NCI-H2227 treated with DMSO at 0.1 percent for 48 hours (cell line): ENCODE data around the gene TMIGD1.

Source experiments
- DNase-seq: peaks from one replicate; lab custom pipeline; 2025; lab: John Stamatoyannopoulos, UW

Gene TMIGD1

DNA sequence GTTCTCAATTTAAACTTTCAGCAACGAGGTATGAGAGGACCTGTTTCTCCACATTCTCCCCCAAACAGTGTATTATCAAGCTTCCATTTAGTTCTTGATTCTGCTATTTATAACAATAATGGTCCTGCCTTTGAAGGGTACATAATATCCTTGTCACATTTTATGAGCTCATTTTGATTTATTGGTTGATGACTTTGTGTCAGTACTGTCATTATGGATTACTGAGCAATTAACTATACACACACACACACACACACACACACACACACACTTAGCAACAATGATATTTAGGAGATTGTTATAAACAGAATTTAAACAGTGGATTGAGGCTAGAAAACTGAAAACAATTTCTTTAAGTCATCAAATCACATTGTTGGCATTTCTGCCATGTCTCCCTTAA lies 7.0 kb downstream of the TMIGD1 start:
- peak; percentile 24 for DNase-seq

DNA sequence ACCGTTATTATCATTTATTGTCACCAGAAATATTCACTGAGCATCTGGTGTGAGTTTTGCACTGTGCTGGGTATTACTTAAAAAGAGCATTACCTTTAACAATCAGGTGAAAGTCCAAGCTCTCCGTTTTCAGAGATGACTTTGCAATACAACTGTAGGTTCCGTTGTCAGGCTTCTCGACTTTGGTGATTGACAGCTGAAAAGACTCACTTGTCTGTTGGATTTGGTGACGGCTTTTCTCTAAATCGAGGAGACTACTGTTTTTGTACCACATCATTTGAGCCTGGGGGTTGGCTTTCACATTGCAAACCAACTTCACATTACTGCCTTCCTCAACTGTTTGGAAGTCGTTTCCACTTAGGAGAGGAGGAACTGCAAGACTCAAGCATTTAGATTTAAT lies 9.1 kb downstream of the TMIGD1 start:
- DNase-seq, result no peak

DNA sequence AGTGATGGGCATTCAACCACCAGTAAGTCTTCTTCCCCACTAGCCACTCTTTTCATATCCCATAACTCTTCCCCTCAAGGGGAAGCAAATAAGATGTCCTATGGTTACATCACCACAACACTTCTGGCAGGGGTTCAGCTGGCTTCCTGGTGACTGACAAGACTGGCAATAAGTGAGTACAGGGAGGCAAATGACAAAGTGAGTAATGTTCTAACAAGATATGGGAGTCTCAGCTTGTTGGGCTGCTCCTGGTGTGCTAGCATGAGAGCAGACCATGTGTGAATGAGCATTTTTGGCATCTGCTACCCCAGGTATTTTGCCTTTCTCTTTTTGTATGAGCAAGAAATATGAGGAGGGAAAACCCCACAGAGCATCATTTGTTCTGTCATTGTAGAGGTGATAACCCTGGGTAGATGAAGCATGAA lies 9.9 kb downstream of the TMIGD1 start:
- no peak for DNase-seq

DNA sequence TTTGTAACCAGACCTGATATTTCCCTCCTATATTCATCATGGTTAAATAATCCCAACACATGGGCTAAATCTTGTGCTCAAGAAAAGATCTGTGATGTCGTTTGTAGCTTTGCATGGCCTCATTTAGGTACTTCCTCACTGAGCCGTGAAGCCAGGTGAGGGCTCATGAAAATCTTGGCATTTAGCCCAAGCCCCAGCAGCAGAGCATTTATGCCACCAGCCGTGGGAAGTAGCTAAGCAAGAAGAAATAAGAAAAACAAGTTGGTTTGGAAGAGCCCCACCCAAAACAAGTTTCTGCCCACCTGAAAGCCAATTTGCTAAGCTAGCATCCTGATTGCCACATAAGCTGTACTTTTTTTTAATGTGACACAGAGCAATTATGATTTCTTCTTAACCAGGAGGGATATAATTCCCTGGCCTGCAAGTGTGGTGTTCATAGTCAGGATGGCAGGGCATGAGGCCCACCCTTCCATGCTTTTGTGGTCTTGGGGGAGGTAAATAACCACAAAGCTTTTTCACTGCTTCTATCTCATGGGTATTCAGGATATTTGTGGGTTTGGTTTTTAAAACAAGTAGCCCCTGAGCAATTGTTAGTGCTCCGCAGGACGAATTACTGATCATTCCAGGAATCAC lies 10.5 kb downstream of the TMIGD1 start:
- DNase-seq, result no peak

DNA sequence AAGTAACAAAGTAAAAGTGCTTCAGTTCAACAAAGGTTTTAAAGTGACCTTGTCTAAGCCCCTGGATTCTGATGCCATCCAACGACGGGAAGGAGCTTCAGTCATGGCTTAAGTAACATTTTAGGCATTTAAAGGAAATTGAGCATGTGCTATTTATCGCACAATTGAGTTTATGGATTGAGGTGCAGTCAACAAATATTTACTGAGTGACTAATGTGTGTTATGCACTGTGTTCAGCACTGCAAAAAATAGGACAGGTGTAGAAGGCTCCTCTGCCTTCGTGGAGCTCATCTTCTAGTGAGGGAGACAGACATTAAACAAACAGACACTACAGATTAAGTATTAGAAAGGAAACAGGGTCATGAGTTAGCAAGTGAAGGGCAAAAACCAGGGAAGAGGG lies 12.5 kb downstream of the TMIGD1 start:
- DNase-seq, result no peak

DNA sequence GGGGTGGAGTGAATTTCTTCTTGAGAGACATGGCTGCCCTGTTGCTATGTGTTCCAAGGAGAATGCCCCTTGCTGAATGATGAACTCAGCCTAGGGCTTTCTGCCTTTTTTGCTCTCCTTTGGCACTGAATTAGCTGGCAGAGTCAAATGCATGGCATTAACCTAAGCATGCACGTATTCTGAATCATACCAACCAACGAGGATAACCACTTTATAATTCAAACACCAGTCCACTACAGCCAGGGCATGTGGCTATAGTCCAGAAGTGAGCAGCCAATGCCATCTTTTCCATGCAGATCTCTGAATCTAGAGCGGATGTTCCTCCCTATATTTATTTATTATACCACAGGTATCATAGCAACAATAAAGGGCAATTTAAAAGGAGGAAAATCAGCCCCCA lies 15.7 kb downstream of the TMIGD1 start:
- DNase-seq, result no peak

DNA sequence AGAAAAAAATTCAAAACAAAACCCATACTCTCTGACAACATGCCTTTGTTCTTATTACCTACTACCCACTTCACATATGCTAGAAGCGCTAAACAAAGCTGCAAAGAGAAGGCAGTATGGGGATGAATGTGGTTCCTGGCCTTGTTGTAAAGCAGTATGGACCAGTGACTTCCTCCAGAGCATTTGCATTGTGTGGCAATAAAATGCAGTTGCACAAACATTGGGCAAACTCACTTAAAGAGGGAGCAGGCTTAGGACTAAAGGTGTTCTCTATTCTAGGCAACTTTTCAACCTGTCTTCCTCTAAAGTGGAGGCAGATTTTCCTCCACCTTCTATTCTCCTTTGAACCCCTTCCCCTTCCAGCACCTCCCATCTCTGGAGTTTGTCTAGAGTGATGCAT lies 17.1 kb downstream of the TMIGD1 start:
- no peak for DNase-seq

DNA sequence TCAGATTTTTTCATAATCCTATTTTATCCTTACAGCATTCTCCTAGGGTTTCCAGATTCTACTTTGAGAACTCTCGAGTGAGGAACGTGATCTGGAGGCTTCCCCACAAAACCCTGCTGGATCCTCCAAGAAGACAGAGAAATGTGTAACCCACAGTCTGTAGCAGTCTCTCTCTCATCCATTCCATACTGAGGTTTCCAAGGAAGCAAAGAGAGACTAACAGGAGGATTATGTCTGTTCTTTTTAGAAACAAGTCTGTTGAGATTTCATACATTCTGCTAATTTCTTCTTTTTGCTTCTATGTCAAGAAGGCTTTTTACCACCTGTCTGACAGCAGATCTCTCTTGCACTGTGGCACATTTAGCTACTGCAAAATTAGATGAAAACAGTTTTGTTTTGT lies 18.8 kb downstream of the TMIGD1 start:
- DNase-seq, result no peak

DNA sequence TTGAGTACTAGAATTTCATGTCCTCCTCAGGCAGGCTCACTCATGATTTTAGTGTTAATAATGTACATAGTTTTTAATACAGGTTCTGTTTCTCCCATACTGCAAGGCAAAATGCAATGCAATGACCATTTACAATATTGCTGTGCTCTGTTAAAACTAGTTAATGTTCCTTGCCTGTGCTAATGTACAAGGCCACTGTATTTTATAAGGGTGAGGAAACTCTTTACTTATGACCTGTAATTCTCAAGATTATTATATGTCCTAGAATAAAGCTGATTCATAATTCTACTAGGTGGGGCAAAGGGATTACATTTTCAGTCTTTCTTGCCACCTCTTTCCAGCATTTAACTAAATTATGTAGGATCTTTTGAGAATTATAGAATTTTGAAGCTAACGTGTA lies 19.4 kb downstream of the TMIGD1 start:
- no peak for DNase-seq

DNA sequence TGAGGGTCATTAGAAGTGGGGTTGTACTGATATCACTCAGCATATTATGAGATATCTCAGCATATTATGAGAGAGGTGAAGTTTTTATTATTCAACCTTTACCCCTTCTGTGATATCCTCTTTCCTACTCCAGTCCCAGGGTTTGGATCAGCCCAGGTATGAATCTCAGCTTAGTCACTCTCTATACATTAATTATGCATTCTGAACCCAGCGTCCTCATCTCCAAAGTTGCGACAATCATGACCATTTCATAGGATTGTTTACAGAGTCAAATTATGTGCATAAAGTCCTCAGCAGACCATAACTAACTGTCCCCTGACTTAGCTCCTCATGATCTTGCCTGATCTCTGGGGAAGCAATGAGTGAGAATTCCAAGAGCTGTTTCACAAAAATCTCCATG lies 21.6 kb downstream of the TMIGD1 start:
- DNase-seq, result no peak

DNA sequence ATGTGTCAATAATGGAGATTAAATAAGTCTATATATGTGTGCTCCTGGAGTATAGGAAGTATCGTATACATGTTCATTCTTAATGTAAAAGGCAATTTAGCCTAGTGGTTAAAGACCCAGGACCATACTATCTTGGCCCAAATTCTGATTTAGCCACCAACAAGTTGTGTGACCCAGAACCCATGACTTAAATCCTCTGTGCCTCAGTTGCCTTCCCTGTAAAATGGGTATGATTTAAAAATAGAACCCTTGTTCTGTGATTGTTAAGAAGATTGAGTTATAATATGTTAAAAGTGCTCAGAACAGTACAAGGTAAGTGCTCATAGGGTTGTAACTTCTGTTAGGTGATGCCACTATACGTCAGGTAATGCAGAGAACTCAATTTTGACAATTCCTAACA lies 23.3 kb downstream of the TMIGD1 start:
- no peak for DNase-seq

DNA sequence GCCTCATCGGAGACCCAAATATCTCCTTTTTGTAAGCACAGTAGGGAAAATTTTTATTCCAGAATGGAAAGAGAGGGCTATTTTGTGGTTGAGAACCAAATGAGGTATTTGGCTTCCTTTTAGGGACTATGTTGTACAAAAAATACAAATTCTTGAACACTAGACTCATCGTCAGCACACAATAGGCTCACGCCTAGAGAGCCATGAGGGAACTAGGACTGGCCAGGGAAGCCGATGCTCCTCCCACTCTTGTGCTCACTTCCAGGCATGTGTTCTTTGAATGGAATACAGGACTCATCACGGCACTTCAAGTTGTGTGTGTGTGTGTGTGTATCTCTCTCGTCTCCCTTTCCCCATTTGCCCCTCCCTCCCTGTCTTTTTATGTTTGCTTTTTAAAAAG lies 24.3 kb downstream of the TMIGD1 start:
- no peak for DNase-seq

DNA sequence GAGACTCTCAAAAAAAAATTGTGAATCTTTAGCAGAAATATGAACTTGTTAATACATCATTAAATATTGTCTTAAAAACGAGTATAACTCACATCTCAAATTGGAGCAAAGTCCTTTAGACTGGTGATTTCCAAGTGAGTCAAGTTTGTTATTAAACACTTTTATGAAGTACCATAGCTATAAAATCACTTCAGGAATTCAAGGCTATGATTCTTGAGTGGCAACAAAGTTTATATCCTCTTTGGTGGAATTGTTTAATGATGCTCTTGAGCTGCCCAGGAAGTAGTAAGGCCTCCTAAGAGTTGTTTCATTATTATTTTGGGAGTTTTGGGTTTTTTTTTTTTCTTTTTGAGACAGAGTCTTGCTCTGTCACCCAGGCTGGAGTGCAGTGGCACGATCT lies 25.5 kb downstream of the TMIGD1 start:
- DNase-seq, result no peak

DNA sequence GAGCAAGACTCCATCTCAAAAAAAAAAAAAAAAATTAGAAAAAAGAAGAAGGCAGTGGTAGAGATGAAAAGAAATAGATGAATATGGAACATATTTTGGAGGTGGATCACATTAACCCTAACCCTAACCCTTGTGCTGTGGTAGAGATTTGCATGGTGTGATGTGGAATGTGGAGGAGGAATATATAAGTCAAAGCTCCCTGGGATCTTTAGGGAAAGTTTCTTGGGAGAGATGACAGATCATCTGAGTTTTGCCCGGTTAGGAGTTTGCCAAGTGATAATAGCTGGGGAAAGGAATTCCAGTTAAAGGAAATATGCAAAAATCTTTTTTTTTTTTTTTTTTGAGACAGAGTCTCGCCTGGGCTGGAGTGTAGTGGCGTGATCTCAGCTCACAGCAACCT lies 29.1 kb downstream of the TMIGD1 start:
- no peak for DNase-seq

DNA sequence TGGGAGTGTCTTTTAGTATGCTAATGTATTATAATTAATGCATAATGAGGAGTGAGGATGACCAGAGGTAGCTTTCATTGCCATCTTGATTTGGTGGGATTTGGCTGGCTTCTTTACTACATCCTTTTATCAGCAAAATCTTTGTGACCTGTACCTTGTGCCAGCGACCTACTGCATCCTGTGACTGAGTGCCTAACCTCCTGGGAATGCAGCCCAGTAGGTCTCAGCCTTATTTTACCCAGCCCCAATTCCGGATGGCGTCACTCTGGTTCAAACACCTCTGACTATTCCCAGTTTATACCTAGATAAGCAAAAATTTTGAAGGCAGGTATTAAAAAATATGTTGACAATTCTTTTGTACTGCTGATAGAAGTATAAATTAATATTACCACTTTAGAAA lies 31.6 kb downstream of the TMIGD1 start:
- no peak for DNase-seq

DNA sequence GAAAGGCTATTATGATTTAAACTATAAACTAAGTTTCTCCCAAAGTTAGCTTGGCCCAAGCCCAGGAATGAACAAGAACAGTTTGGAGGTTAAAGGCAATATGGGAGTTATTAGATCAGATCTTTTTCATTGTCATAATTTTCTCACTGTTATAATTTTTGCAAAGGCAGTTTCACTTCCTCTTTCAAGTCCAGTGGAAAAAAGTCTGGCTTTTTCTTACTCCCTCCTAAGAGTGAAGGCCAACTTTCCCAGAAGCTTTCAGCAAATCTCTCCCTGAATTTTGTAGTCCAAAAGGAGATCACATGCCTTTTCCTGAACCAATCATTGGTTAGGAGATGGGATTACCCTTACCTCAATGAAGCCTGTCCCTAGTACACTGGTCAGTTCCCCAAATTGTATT lies 33.0 kb downstream of the TMIGD1 start:
- DNase-seq, result no peak

DNA sequence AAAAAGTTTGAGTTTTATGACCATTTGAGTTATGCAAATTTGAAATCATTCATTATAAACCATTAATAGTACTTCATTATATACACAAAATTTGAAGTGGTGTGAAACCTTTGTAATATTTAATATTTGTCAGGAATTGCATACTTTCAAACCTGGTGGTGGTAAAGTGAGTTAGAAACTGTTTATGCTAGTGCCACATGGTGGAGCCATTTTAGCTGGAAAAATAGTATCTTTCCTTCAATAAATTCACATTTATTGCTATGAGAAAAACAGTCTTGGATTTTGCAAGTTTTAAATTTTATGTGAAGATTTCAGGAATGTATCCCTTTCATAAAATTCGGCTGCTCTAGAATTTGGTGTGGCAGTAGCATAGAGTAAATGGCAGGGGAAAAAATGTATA lies 34.9 kb downstream of the TMIGD1 start:
- DNase-seq, result no peak

DNA sequence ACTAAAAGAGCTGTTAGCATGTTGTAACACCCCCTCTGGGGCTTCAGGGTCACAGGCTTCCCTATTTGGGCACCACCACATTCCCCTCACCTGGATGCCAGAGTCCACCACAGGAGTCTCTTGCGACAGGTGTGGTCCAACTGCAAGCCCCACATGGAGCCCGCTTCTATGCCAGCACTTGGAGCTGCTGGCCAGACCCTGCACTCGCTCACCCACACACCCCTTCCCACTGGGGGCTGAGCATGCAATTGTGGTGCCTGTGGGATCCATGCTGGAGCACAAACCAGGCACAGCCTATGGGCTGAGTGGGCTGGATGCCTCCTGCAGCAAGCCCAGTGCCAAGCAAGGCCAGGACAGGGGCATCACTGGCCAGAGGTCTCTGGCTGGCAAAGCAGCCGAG lies 36.1 kb downstream of the TMIGD1 start:
- no peak for DNase-seq

DNA sequence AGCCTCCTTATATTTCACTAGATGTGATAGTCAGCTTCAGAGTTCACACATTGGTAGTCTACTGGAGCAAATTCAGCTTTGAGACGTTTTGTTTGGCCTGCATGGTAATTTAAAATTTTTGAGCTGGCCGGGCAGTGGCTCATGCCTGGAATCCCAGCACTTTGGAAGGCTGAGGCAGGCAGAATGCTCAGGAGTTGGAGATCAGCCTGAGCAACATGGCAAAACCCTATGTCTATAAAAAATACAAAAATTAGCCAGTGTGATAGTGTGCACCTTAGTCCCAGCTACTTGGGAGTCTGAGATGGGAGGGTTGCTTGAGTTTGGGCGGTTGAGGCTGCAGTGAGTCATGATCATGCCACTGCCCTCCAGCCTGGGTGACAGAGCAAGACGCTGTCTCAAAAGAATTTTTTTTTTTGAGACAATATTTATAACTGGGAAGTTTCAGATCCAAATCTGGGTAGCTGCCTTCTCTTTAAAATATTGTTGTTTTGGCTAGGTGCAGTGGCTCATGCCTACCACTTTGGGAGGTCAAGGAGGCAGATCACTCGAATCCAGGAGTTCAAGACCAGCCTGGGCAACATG lies 37.3 kb downstream of the TMIGD1 start:
- DNase-seq, result no peak

DNA sequence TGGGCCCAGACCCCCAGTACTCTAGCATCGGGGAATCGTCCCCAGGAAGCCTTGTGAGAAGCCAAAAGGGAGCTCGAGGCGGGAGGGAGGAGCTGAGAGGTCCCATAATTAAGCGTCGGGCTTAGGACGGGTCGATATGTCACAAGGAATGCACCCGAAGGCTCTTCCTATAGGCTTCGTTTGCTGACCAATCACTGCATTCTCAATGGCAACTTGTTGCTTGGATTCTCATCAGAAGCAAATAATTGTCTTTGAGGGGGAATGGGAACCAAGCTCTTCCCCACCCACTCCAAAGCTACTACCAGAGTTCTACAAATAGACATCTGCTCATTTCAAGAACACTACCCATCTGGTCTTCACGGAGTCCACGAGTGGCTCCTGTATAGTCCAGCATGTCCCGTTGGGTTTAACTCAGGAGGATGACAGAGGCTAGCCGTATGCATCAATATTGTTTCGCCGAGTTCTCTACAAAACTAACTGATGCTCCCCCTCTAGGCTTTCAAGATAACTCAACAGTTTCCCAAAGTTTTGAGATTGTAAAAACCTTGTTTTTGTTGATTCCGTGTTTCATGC lies 41.5 kb downstream of the TMIGD1 start:
- no peak for DNase-seq

DNA sequence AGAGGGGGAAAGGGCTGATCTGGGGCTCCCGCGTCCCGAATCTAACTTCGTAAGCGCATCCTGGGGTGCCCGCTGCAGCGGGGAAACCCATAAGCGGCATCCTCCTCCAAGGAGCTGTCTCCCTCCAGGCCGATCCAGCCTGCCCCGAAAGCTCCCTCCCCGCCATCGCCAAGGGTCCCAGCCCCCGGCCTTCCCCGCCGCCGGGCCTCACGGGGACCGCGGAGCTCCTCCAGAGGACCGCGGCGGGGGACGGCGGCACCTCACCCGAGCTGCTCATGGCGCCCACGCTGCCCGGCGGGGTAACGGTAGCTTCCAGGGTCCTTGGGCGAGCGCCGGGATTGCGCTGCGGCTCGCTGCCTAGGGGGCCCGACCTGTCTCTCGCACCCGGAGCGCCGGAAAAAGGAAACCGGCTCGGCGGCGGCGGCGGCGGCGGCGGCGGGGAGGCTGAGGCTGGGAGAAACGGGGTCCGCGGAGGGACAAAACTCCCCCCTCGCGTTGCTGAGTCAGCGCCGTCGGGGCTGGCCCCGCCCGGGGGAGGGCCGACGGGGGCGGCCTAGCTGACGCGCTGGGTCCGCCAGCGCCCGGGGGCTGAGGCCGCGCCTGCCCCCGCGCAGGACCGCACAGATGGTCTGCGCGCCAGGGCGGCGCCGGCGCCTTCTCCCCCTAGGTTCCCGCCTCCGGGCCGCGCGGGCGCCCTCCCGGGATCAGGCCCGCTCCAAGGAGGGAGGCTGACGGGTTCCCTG lies 42.1 kb downstream of the TMIGD1 start, which contains the start of gene BLMH:
Gene BLMH, minus strand, starts transcription at position 402 of the 743 bp plus-strand sequence. Its CDS starts 125 bp downstream, at position 277.
- peak; percentile 35 for DNase-seq

DNA sequence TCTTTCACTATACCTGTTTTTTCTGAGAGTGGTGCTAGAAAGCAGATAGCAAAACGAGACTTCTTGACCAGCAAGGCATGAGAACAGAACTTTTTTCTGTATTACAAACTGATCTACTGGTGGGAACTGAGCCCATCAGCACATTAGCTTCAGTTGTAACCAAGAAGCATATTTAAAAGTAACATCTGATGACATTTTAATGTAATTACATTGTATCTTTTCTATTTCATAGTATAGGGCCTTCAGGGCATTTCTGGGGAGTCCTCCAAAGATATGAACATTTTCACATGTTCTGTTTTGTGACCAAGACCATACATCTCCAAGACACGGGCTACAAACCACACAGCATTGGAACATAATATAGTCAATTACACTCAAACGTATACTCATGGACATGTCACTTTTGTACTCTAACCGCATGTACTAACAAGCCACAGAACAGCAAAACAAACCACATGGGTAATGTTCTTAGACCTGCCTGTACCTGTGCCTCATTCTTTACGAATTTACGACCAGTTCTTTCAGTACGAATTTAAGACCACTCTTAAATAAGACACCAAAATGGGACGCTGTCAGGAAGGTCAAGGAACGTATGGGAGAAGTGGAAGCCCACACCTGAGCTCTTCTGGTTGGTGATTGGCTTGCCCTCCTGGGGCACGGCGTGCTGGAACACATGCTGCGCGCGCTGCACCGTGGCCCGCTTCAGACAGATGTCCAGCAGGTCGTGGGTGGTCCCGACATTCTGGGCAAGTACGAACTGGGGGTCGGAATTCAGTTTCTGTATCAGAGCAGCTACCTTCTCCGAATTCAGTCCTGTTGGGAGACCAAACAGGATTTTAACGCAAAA lies 42.9 kb downstream of the TMIGD1 start:
- DNase-seq, result no peak
